ENCODE data around the gene TNFAIP8L1. TPM values are rescaled to one million over a fixed set of nuclear protein-coding genes. Genes with fewer than 3 reads are reported as not detected.
A peak's percentile ranks its signal among the peaks of the same experiment; 100 is the strongest.

TNFAIP8L1 gene
- total and polyA plus RNA-seq, 2 of the 8 experiments (the other 6 are each of a cell fraction or from before 2014, with no cell fraction given), result 3.2 to 6.1 TPM

- H3K27me3 ChIP-seq (replicated peaks in 1 of 4; ENCODE audit: control insufficient read depth in 3 of 4, extremely low read depth in 1 of 4, insufficient read depth in 3 of 4, low read length in 3 of 4), result peaks cover 0 to 2% (median 0%) of the 10 kb centered on the region in 4 experiments; a peak in 2 of 7 replicates
- no peak overlapping the region for H2BK20ac ChIP-seq (ENCODE audit: low read length)
- no peak overlapping the region for H3K18ac ChIP-seq (ENCODE audit: extremely low read depth, low read length)
- ChIA-PET CTCF (ENCODE audit: partially characterized antibody) (interaction anchor here (1.0 to 16.3 kb wide), 7 partner anchors 13 to 50 kb away, joined by 3 to 316 read pairs (median 8); no protein-coding TSS in a partner anchor), POLR2A (ENCODE audit: partially characterized antibody) (interaction anchor here (0.7 to 1.4 kb wide), 3 partner anchors 12 to 635 kb away, joined by 3 to 5 read pairs (median 3); no protein-coding TSS in a partner anchor)
- H3K27ac ChIP-seq (ENCODE audit: low read depth, low read length), result no peak overlapping the region
- H3K36me3 ChIP-seq (ENCODE audit: control insufficient read depth in 2 of 4, insufficient read depth in 4 of 4, low read length in 3 of 4), result no peaks in the 10 kb centered on the region
- no peak overlapping the region for H2BK120ac ChIP-seq (replicated peaks; ENCODE audit: low read depth, low read length)
- no peaks in the 10 kb centered on the region for H3K9me3 ChIP-seq (ENCODE audit: insufficient read depth in 2 of 2, low read depth in 1 of 2, low read length in 1 of 2)
- no peaks in the 10 kb centered on the region for H3K79me2 ChIP-seq (ENCODE audit: control insufficient read depth in 1 of 2, insufficient read depth in 2 of 2, low read length in 2 of 2)
- no peak for FAIRE-seq
- no peak overlapping the region for H3K9ac ChIP-seq (replicated peaks in 1 of 4; ENCODE audit: extremely low read depth in 1 of 4, low read depth in 3 of 4, low read length in 3 of 4)
- no peak overlapping the region for H3K4me2 ChIP-seq (ENCODE audit: insufficient read depth in 1 of 2, low read depth in 2 of 2, low read length in 2 of 2)
- H2BK15ac ChIP-seq (ENCODE audit: low read length), result no peak overlapping the region
- no peak overlapping the region for H2AK5ac ChIP-seq (ENCODE audit: low read depth, low read length)
- H4K5ac ChIP-seq (ENCODE audit: insufficient read length, low read depth, low read length), result no peak overlapping the region
- H4K8ac ChIP-seq (ENCODE audit: extremely low read depth, insufficient read depth, low read length), result peak overlapping the region; percentile 16; the same call in 1 of the 2 replicates
- no peak overlapping the region for H3K14ac ChIP-seq (ENCODE audit: insufficient read length)
- no peak overlapping the region for H2BK5ac ChIP-seq (ENCODE audit: low read depth, low read length)
- no peak overlapping the region for H3K4ac ChIP-seq (replicated peaks; ENCODE audit: insufficient read length, low read depth, low read length)
- H3K56ac ChIP-seq (replicated peaks; ENCODE audit: insufficient read length, low read depth, low read length), result no peak overlapping the region
- no peak overlapping the region for H4K91ac ChIP-seq (replicated peaks; ENCODE audit: insufficient read length, low read length)
- H4K20me1 ChIP-seq (replicated peaks in 1 of 2; ENCODE audit: control insufficient read depth in 1 of 2, insufficient read depth in 2 of 2, low read length in 2 of 2), result no peaks in the 10 kb centered on the region
- H3K4me1 ChIP-seq (replicated peaks in 1 of 4; ENCODE audit: control insufficient read depth in 3 of 4, insufficient read depth in 4 of 4, low read length in 3 of 4), result peaks cover 0 to 3% (median 0%) of the 10 kb centered on the region in 4 experiments; a peak in 4 of 7 replicates
- no peak overlapping the region for H2AFZ ChIP-seq (ENCODE audit: low read length)
- no peaks in the 10 kb centered on the region for H3K23me2 ChIP-seq (ENCODE audit: low read depth, low read length)
- H3K23ac ChIP-seq (ENCODE audit: insufficient read length), result no peak overlapping the region
- no peaks in the 10 kb centered on the region for H3K79me1 ChIP-seq (ENCODE audit: low read depth, low read length)
- H2BK12ac ChIP-seq (ENCODE audit: low read depth, low read length), result no peak overlapping the region
- no peak overlapping the region for H3K4me3 ChIP-seq (ENCODE audit: extremely low read depth in 1 of 4, insufficient read depth in 2 of 4, low read depth in 3 of 4, low read length in 4 of 4)
- no peak for DNase-seq (ENCODE audit: low read depth in 1 of 2, low spot score in 2 of 2)
- WGBS, 2 experiments (ENCODE audit: extremely low coverage in 1 of 2, insufficient coverage in 1 of 2, insufficient read length in 1 of 2, insufficient replicate concordance in 2 of 2, low coverage in 1 of 2, low lambda C conversion rate in 2 of 2, missing lambda C conversion rate in 1 of 2), result 82% methylated on average over 2 of the region's 2 CpGs; no CpG with 5 or more reads in 1 of the 2 experiments
- TF ChIP-seq POLR2AphosphoS5 (IDR thresholded peaks at IDR 0.05; ENCODE audit: low read depth, low read length), result no peak
- TF ChIP-seq CHD1 (IDR thresholded peaks at IDR 0.05; ENCODE audit: low read depth, low read length), result no peak
Observed at GRCh38 chr19:4620675-4621074, 18.6 kb upstream of the TNFAIP8L1 start.
